ENCODE results near the gene DHH.

GRCh38 chr12:49038291-49038955 is 56.2 kb downstream of the DHH start:
- TF ChIP-seq CTCF (IDR thresholded peaks at IDR 0.05; ENCODE audit: low read depth, low read length): no peak
- no peak for TF ChIP-seq MAX (IDR thresholded peaks at IDR 0.05; ENCODE audit: low read depth, low read length)
- TF ChIP-seq POLR2A (IDR thresholded peaks at IDR 0.05; ENCODE audit: extremely low read depth, insufficient read length): no peak

Data from NB4 (cell line).